Sigmoid colon (tissue), 4 donors: ENCODE measurements around the gene FOXN3.

Experiments used
- CTCF ChIP-seq, 4 experiments: fragments of 450-650 bp in 3 of 4; fragments of 200-600 bp in 1 of 4; IDR thresholded peaks; one replicate each; pipeline ENCODE4 v1.5.1; 2016 to 2019; ENCODE audit warnings: antibody characterized with exemption in 4 of 4, mild to moderate bottlenecking in 3 of 4, moderate library complexity in 2 of 4
- POLR2A ChIP-seq, 2 donors: fragments of 450-650 bp; IDR thresholded peaks; one replicate each; pipeline ENCODE4 v1.6.1; 2016; ENCODE audit warnings: antibody characterized with exemption in 2 of 2, mild to moderate bottlenecking in 2 of 2, moderate library complexity in 2 of 2
- POLR2AphosphoS5 ChIP-seq, 4 donors: sonication (generic); formaldehyde crosslinking; IDR thresholded peaks; one replicate each; pipeline ENCODE4 v1.6.1; 2017; ENCODE audit warnings: antibody characterized with exemption in 4 of 4

GRCh38 chr14:89276424-89276975 lies 140.5 kb downstream of the FOXN3 start:
- TF ChIP-seq CTCF (IDR thresholded peaks at IDR 0.05) = no peak
- no peak for TF ChIP-seq POLR2A (IDR thresholded peaks at IDR 0.05)
- no peak for TF ChIP-seq POLR2AphosphoS5 (IDR thresholded peaks at IDR 0.05)
